ENCODE results near the gene ARHGAP40. TPM values are rescaled to one million over a fixed set of nuclear protein-coding genes. Genes with fewer than 3 reads are reported as not detected.

Gene ARHGAP40
- total and polyA plus RNA-seq, 2 of the 13 experiments (the other 11 are each of a cell fraction or from before 2014, with no cell fraction given): 0.75 to 2.1 TPM

DNA sequence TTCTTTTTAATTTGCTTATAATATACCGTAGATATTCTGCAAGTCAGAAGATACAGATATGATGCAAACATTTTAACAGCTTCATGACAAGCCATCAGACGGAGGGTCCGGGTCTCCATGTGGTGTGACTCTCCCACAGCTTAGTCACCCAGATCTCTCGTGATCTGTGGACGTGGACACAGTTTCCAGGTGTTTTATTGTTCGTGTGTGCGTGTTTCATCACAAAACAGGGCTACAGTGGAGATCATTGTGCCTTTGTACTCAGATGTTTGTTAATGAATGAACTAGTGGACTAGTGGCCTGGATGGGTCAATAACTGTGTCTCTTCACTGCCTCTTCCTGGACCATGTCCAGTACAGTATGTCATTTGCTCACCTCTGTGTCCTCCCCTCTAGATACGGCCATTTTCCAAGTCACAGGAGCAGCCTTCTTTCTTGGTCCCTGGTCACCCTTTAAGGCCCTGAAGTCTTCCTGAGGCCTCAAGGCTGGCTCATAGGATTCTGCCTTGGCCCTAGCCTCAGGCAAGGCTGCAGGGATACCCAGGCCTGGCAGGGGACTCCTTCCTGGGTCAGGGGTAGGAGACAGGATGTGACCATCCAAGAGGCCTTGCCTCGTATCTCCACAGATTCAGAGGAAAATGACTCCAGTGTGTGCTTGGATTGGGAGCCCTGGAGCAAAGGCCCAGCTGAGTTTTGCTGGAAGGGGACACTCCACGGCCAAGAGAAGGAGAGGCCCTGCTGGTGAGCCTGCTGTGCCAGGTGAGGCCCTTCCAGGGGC is 16.0 kb upstream of the ARHGAP40 start (continued):
- TF ChIP-seq, protein P1, sequence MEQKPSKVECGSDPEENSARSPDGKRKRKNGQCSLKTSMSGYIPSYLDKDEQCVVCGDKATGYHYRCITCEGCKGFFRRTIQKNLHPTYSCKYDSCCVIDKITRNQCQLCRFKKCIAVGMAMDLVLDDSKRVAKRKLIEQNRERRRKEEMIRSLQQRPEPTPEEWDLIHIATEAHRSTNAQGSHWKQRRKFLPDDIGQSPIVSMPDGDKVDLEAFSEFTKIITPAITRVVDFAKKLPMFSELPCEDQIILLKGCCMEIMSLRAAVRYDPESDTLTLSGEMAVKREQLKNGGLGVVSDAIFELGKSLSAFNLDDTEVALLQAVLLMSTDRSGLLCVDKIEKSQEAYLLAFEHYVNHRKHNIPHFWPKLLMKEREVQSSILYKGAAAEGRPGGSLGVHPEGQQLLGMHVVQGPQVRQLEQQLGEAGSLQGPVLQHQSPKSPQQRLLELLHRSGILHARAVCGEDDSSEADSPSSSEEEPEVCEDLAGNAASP (CRISPR knock-in tag; IDR thresholded peaks at IDR 0.05; ENCODE audit: borderline replicate concordance): peak; percentile 61; the same call in 1 of the 2 replicates
- TF ChIP-seq HNRNPK (IDR thresholded peaks at IDR 0.05; ENCODE audit: low read depth, low read length, poor library complexity, severe bottlenecking): no peak
- TF ChIP-seq, protein P2, sequence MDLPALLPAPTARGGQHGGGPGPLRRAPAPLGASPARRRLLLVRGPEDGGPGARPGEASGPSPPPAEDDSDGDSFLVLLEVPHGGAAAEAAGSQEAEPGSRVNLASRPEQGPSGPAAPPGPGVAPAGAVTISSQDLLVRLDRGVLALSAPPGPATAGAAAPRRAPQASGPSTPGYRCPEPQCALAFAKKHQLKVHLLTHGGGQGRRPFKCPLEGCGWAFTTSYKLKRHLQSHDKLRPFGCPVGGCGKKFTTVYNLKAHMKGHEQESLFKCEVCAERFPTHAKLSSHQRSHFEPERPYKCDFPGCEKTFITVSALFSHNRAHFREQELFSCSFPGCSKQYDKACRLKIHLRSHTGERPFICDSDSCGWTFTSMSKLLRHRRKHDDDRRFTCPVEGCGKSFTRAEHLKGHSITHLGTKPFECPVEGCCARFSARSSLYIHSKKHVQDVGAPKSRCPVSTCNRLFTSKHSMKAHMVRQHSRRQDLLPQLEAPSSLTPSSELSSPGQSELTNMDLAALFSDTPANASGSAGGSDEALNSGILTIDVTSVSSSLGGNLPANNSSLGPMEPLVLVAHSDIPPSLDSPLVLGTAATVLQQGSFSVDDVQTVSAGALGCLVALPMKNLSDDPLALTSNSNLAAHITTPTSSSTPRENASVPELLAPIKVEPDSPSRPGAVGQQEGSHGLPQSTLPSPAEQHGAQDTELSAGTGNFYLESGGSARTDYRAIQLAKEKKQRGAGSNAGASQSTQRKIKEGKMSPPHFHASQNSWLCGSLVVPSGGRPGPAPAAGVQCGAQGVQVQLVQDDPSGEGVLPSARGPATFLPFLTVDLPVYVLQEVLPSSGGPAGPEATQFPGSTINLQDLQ (CRISPR knock-in tag; IDR thresholded peaks at IDR 0.05): no peak
- no peak for TF ChIP-seq ZNF878 (CRISPR knock-in tag; IDR thresholded peaks at IDR 0.05)
- TF ChIP-seq ZNF616 (CRISPR knock-in tag; IDR thresholded peaks at IDR 0.05; ENCODE audit: low read depth): no peak
- peak; percentile 70 for TF ChIP-seq RCOR2 (CRISPR knock-in tag; IDR thresholded peaks at IDR 0.05)
- peak; percentile 44 for TF ChIP-seq ZNF607 (CRISPR knock-in tag; IDR thresholded peaks at IDR 0.05; ENCODE audit: borderline replicate concordance)
- TF ChIP-seq, protein P3, sequence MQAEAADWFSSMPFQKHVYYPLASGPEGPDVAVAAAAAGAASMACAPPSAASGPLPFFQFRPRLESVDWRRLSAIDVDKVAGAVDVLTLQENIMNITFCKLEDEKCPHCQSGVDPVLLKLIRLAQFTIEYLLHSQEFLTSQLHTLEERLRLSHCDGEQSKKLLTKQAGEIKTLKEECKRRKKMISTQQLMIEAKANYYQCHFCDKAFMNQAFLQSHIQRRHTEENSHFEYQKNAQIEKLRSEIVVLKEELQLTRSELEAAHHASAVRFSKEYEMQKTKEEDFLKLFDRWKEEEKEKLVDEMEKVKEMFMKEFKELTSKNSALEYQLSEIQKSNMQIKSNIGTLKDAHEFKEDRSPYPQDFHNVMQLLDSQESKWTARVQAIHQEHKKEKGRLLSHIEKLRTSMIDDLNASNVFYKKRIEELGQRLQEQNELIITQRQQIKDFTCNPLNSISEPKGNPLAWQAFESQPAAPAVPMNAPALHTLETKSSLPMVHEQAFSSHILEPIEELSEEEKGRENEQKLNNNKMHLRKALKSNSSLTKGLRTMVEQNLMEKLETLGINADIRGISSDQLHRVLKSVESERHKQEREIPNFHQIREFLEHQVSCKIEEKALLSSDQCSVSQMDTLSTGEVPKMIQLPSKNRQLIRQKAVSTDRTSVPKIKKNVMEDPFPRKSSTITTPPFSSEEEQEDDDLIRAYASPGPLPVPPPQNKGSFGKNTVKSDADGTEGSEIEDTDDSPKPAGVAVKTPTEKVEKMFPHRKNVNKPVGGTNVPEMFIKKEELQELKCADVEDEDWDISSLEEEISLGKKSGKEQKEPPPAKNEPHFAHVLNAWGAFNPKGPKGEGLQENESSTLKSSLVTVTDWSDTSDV (CRISPR knock-in tag; IDR thresholded peaks at IDR 0.05): no peak
- peak; percentile 100 for TF ChIP-seq MIXL1 (CRISPR knock-in tag; IDR thresholded peaks at IDR 0.05)
- TF ChIP-seq TBP (CRISPR knock-in tag; IDR thresholded peaks at IDR 0.05): no peak
- no peak for TF ChIP-seq ZNF672 (CRISPR knock-in tag; IDR thresholded peaks at IDR 0.05)
- no peak; the same call in 1 of the 2 replicates for TF ChIP-seq ZNF3 (CRISPR knock-in tag; IDR thresholded peaks at IDR 0.05)
- TF ChIP-seq ZMYM2 (CRISPR knock-in tag; IDR thresholded peaks at IDR 0.05): peak; percentile 95
- no peak for TF ChIP-seq SATB2 (CRISPR knock-in tag; IDR thresholded peaks at IDR 0.05)
- no peak; the same call in 1 of the 2 replicates for TF ChIP-seq PHF20 (CRISPR knock-in tag; IDR thresholded peaks at IDR 0.05)
- TF ChIP-seq, protein P4, sequence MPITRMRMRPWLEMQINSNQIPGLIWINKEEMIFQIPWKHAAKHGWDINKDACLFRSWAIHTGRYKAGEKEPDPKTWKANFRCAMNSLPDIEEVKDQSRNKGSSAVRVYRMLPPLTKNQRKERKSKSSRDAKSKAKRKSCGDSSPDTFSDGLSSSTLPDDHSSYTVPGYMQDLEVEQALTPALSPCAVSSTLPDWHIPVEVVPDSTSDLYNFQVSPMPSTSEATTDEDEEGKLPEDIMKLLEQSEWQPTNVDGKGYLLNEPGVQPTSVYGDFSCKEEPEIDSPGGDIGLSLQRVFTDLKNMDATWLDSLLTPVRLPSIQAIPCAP (CRISPR knock-in tag; IDR thresholded peaks at IDR 0.05; ENCODE audit: low read depth): no peak
- TF ChIP-seq, protein P5, sequence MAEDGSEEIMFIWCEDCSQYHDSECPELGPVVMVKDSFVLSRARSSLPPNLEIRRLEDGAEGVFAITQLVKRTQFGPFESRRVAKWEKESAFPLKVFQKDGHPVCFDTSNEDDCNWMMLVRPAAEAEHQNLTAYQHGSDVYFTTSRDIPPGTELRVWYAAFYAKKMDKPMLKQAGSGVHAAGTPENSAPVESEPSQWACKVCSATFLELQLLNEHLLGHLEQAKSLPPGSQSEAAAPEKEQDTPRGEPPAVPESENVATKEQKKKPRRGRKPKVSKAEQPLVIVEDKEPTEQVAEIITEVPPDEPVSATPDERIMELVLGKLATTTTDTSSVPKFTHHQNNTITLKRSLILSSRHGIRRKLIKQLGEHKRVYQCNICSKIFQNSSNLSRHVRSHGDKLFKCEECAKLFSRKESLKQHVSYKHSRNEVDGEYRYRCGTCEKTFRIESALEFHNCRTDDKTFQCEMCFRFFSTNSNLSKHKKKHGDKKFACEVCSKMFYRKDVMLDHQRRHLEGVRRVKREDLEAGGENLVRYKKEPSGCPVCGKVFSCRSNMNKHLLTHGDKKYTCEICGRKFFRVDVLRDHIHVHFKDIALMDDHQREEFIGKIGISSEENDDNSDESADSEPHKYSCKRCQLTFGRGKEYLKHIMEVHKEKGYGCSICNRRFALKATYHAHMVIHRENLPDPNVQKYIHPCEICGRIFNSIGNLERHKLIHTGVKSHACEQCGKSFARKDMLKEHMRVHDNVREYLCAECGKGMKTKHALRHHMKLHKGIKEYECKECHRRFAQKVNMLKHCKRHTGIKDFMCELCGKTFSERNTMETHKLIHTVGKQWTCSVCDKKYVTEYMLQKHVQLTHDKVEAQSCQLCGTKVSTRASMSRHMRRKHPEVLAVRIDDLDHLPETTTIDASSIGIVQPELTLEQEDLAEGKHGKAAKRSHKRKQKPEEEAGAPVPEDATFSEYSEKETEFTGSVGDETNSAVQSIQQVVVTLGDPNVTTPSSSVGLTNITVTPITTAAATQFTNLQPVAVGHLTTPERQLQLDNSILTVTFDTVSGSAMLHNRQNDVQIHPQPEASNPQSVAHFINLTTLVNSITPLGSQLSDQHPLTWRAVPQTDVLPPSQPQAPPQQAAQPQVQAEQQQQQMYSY (CRISPR knock-in tag; IDR thresholded peaks at IDR 0.05): no peak
- peak; percentile 82; the same call in 1 of the 2 replicates for TF ChIP-seq ZNF792 (CRISPR knock-in tag; IDR thresholded peaks at IDR 0.05)
- TF ChIP-seq SCMH1 (CRISPR knock-in tag; IDR thresholded peaks at IDR 0.05; ENCODE audit: borderline replicate concordance): no peak
